K562 (cell line): ENCODE data around the gene CMBL. TPM values are rescaled to one million over a fixed set of nuclear protein-coding genes. Genes with fewer than 3 reads are reported as not detected.

Source experiments
- ARHGAP35 ChIP-seq: fragments of 450-650 bp; IDR thresholded peaks from 2 replicates; pipeline ENCODE4 v1.6.1; 2018; ENCODE audit not compliant: partially characterized antibody
- FOS ChIP-seq: IDR thresholded peaks from 3 replicates; pipeline ENCODE4 v1.6.1; 2011; ENCODE audit not compliant: insufficient read length; ENCODE audit errors: extremely low read depth
- JUNB ChIP-seq: fragments of 450-650 bp; formaldehyde crosslinking; conservative IDR thresholded peaks from 2 replicates; pipeline ENCODE4 v1.4.0; 2020; ENCODE audit warnings: mild to moderate bottlenecking
- RERE ChIP-seq: sonication (generic); formaldehyde crosslinking; IDR thresholded peaks from 2 replicates; pipeline ENCODE4 v1.8.0; 2023; ENCODE audit warnings: missing genetic modification reagents, mild to moderate bottlenecking, borderline replicate concordance
- ZHX1 ChIP-seq: fragments of 150-350 bp; conservative IDR thresholded peaks from 2 replicates; pipeline ENCODE4 v1.6.1; 2014; ENCODE audit warnings: low read length
- ZNF212 ChIP-seq: fragments of 450-650 bp; formaldehyde crosslinking; IDR thresholded peaks from 2 replicates; pipeline ENCODE4 v1.4.0; 2020; ENCODE audit warnings: mild to moderate bottlenecking
- ZNF318 ChIP-seq, 2 experiments: fragments of 450-650 bp; IDR thresholded peaks; 2 replicates each; pipeline ENCODE4 v1.6.1; 2016; ENCODE audit warnings: mild to moderate bottlenecking in 2 of 2, borderline replicate concordance in 1 of 2, low read depth in 1 of 2, moderate library complexity in 1 of 2
- ZNF431 ChIP-seq: sonication (generic); formaldehyde crosslinking; IDR thresholded peaks from 2 replicates; pipeline ENCODE4 v1.8.0; 2022; ENCODE audit warnings: mild to moderate bottlenecking, missing genetic modification reagents
- ZNF717 ChIP-seq: fragments of 250-450 bp; sonication (Bioruptor Pico); IDR thresholded peaks from 2 replicates; pipeline ENCODE4 v1.5.0; 2021
- ZSCAN29 ChIP-seq: fragments of 450-650 bp; IDR thresholded peaks from 2 replicates; pipeline ENCODE4 v1.6.1; 2017
- polyA plus RNA-seq, 8 experiments: library from polyadenylated mRNA; depleted of rRNA in 4 of 8; stranded (reverse) in 5 of 8; unstranded in 3 of 8; fragments of >200 nt; fragmentation: Nextera tagmentation in 2 of 8; fragmentation: Illumina TruSeq in 1 of 8; extraction: Ambion mirVana in 2 of 8; extraction: Trizol in 1 of 8; gene quantifications; 2 replicates each; pipeline versions ENCODE4 v1.2.1 to v1.2.3, GENCODE V29; 2011 to 2014; ENCODE audit warnings: inconsistent platforms in 1 of 8, missing spikeins in 1 of 8
- total RNA-seq, 7 experiments: library from RNA; depleted of rRNA in 6 of 7; stranded (reverse); fragments of >200 nt in 6 of 7; fragmentation: Illumina TruSeq in 2 of 7; extraction: Trizol in 2 of 7; gene quantifications; 2 replicates each; pipeline versions ENCODE4 v1.2.1 to v1.2.3, GENCODE V29; 2011 to 2021; ENCODE audit warnings: low replicate concordance in 1 of 7

CMBL gene
- total and polyA plus RNA-seq, 9 of the 15 experiments (the other 6 are each of a cell fraction or from before 2014, with no cell fraction given): 22.6 to 192 (median 71.1) TPM

GRCh38 chr5:10307206-10308148 is at the start of gene CMBL (continued):
- no peak for TF ChIP-seq RERE (CRISPR knock-in tag)
- TF ChIP-seq ZNF212 (CRISPR knock-in tag): no peak
- TF ChIP-seq FOS: no peak
- peak; percentile 77 for TF ChIP-seq ARHGAP35
- no peak; the same call in 1 of the 2 replicates for TF ChIP-seq ZSCAN29
- no peak for TF ChIP-seq JUNB (CRISPR knock-in tag)
- TF ChIP-seq ZNF431: peak; percentile 67
- TF ChIP-seq ZNF717 (CRISPR knock-in tag): no peak
- TF ChIP-seq ZNF318 (IDR thresholded peaks at IDR 0.05; ENCODE audit: borderline replicate concordance in 1 of 2, low read depth in 1 of 2): no peak
- TF ChIP-seq ZHX1: no peak
